AG09309 (cell line): ENCODE measurements around the gene PARD3B.

Experiments used
- DNase-seq: peaks from one replicate; pipeline ENCODE4 v3.0.0-alpha.2; 2010; ENCODE audit warnings: low read depth
- H3K4me3 ChIP-seq: 2 replicates; pipeline ENCODE4 v1.5.1; 2011; ENCODE audit warnings: mild to moderate bottlenecking, low read depth, low read length, moderate library complexity; ENCODE audit not compliant: control insufficient read depth
- CTCF ChIP-seq: IDR thresholded peaks from 2 replicates; pipeline ENCODE4 v1.5.1; 2011; ENCODE audit warnings: mild to moderate bottlenecking, low read depth, low read length, inconsistent platforms; ENCODE audit not compliant: insufficient read depth, control insufficient read depth; ENCODE audit errors: missing control alignments

Gene PARD3B

GRCh38 chr2:204842661-204843485 is 297.6 kb downstream of the PARD3B start:
- peak; percentile 89 for DNase-seq
- TF ChIP-seq CTCF, result no peak
- H3K4me3 ChIP-seq, result peak overlapping the region; percentile 21

GRCh38 chr2:204846471-204846870 is 301.2 kb downstream of the PARD3B start:
- no peak for TF ChIP-seq CTCF
- no peak overlapping the region for H3K4me3 ChIP-seq
- no peak for DNase-seq

- no peak overlapping the region for H3K4me3 ChIP-seq
- TF ChIP-seq CTCF, result no peak
- DNase-seq, result no peak
Observed at GRCh38 chr2:204849892-204850291, 304.6 kb downstream of the PARD3B start.

GRCh38 chr2:204850581-204850980 is 305.3 kb downstream of the PARD3B start:
- no peak overlapping the region for H3K4me3 ChIP-seq
- no peak for TF ChIP-seq CTCF
- no peak for DNase-seq

- H3K4me3 ChIP-seq, result no peak overlapping the region
- DNase-seq, result no peak
- no peak for TF ChIP-seq CTCF
Observed at GRCh38 chr2:204853905-204854304, 308.6 kb downstream of the PARD3B start.

- no peak for DNase-seq
- no peak for TF ChIP-seq CTCF
- no peak overlapping the region for H3K4me3 ChIP-seq
Observed at GRCh38 chr2:204860274-204860673, 315.0 kb downstream of the PARD3B start.
